HUES48 (cell line): ENCODE data around the gene PAQR9.

Experiments used
- H3K27ac ChIP-seq: one replicate; pipeline ENCODE4 v1.7.0; 2013; ENCODE audit warnings: low read depth, low read length, inconsistent platforms
- H3K27me3 ChIP-seq: 2 replicates; pipeline ENCODE4 v1.6.1; 2013; ENCODE audit warnings: mild to moderate bottlenecking, low read length; ENCODE audit not compliant: control insufficient read depth, insufficient read depth
- H3K36me3 ChIP-seq: 2 replicates; pipeline ENCODE4 v1.6.1; 2013; ENCODE audit warnings: low read length; ENCODE audit not compliant: control insufficient read depth, insufficient read depth
- H3K4me1 ChIP-seq: 2 replicates; pipeline ENCODE4 v1.6.1; 2013; ENCODE audit warnings: mild to moderate bottlenecking, low read length; ENCODE audit not compliant: control insufficient read depth, insufficient read depth
- H3K4me3 ChIP-seq: 2 replicates; pipeline ENCODE4 v1.5.1; 2013; ENCODE audit warnings: mild to moderate bottlenecking, low read depth, low read length
- H3K9ac ChIP-seq: 2 replicates; pipeline ENCODE4 v1.6.1; 2013; ENCODE audit warnings: mild to moderate bottlenecking, low read depth, low read length, moderate library complexity
- H3K9me3 ChIP-seq: 2 replicates; pipeline ENCODE4 v1.6.1; 2013; ENCODE audit warnings: low read length; ENCODE audit not compliant: control insufficient read depth, insufficient read depth

Gene PAQR9

GRCh38 chr3:142914286-142914811 is 49.1 kb downstream of the PAQR9 start:
- Histone ChIP-seq H3K9me3 (no peaks in the 10 kb centered on the region), H3K27ac (no peak overlapping the region), H3K9ac (no peak overlapping the region), H3K27me3 (no peaks in the 10 kb centered on the region), H3K4me1 (no peaks in the 10 kb centered on the region), H3K4me3 (no peak overlapping the region), H3K36me3 (no peaks in the 10 kb centered on the region)

- Histone ChIP-seq H3K9me3 (no peaks in the 10 kb centered on the region), H3K9ac (no peak overlapping the region), H3K4me3 (no peak overlapping the region), H3K27me3 (no peaks in the 10 kb centered on the region), H3K36me3 (no peaks in the 10 kb centered on the region), H3K27ac (no peak overlapping the region), H3K4me1 (no peaks in the 10 kb centered on the region)
Measured at GRCh38 chr3:142913432-142913831, 50.0 kb downstream of the PAQR9 start.

- no peak overlapping the region for H3K27ac ChIP-seq
Measured at GRCh38 chr3:142912402-142913172, 50.9 kb downstream of the PAQR9 start.

More at GRCh38 chr3:142912402-142913172, 50.9 kb downstream of the PAQR9 start:
- Histone ChIP-seq H3K4me1 (no peaks in the 10 kb centered on the region), H3K4me3 (no peak overlapping the region), H3K36me3 (no peaks in the 10 kb centered on the region), H3K9me3 (no peaks in the 10 kb centered on the region), H3K9ac (no peak overlapping the region), H3K27me3 (no peaks in the 10 kb centered on the region)
